ENCODE measurements around the gene SLAMF7.

DNA sequence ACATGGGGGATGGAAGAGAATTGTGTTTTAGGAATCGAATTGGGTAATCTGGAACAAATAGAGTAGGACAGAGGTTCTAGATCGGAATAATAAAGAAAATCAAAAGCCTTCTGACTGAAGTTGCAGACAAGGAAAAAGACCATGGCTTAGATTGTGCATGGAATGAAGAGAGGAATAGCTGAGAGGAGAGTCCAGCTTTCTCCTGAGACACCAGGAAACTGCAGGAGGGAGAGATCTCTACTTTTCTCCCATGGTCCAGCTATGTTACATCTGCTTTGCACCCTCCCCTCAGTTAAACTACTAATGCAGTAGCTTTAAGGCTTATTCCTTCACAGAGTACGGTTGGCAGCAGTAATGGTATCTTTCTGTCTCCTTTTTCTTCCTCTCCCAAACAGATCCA lies 13.4 kb downstream of the SLAMF7 start:
- TF ChIP-seq JUND (IDR thresholded peaks at IDR 0.05; ENCODE audit: low read length) (no peak), SUZ12 (IDR thresholded peaks at IDR 0.05; ENCODE audit: low read length) (no peak), POLR2A (IDR thresholded peaks at IDR 0.05; ENCODE audit: control extremely low read depth in 1 of 2, low read depth in 2 of 2, low read length in 2 of 2) (no peak), CREB1 (IDR thresholded peaks at IDR 0.05) (no peak), POLR2AphosphoS5 (IDR thresholded peaks at IDR 0.05; ENCODE audit: low read depth, low read length) (no peak), TAF1 (IDR thresholded peaks at IDR 0.05; ENCODE audit: low read depth, low read length) (no peak), SP1 (IDR thresholded peaks at IDR 0.05; ENCODE audit: low read depth, low read length) (no peak), CHD2 (IDR thresholded peaks at IDR 0.05; ENCODE audit: low read length) (no peak), SP2 (IDR thresholded peaks at IDR 0.05; ENCODE audit: low read length) (no peak), YY1 (IDR thresholded peaks at IDR 0.05; ENCODE audit: low read depth, low read length) (no peak)
- TF ChIP-seq, protein P1, sequence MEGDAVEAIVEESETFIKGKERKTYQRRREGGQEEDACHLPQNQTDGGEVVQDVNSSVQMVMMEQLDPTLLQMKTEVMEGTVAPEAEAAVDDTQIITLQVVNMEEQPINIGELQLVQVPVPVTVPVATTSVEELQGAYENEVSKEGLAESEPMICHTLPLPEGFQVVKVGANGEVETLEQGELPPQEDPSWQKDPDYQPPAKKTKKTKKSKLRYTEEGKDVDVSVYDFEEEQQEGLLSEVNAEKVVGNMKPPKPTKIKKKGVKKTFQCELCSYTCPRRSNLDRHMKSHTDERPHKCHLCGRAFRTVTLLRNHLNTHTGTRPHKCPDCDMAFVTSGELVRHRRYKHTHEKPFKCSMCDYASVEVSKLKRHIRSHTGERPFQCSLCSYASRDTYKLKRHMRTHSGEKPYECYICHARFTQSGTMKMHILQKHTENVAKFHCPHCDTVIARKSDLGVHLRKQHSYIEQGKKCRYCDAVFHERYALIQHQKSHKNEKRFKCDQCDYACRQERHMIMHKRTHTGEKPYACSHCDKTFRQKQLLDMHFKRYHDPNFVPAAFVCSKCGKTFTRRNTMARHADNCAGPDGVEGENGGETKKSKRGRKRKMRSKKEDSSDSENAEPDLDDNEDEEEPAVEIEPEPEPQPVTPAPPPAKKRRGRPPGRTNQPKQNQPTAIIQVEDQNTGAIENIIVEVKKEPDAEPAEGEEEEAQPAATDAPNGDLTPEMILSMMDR (IDR thresholded peaks at IDR 0.05; ENCODE audit: control extremely low read depth in 1 of 3, insufficient read depth in 1 of 3, low read depth in 1 of 3, low read length in 3 of 3) = no peak
- TF ChIP-seq, protein P2, sequence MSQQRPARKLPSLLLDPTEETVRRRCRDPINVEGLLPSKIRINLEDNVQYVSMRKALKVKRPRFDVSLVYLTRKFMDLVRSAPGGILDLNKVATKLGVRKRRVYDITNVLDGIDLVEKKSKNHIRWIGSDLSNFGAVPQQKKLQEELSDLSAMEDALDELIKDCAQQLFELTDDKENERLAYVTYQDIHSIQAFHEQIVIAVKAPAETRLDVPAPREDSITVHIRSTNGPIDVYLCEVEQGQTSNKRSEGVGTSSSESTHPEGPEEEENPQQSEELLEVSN (IDR thresholded peaks at IDR 0.05) = no peak

Measured in H1 (cell line).